Measurements from ENCODE around the gene COL6A1.

Gene COL6A1

GRCh38 chr21:45982758-45983648 is 1.4 kb downstream of the COL6A1 start:
- DNase-seq, result no peak

- DNase-seq, result no peak
These were observed 2.0 kb downstream of the COL6A1 start for GRCh38 chr21:45983649-45983965.

- DNase-seq, result no peak
These were observed 2.5 kb downstream of the COL6A1 start for GRCh38 chr21:45983981-45984551.

- no peak for DNase-seq
These were observed 3.1 kb downstream of the COL6A1 start for GRCh38 chr21:45984584-45985095.

- no peak for DNase-seq
These were observed 4.1 kb downstream of the COL6A1 start for GRCh38 chr21:45985471-45986315.

- no peak for DNase-seq
These were observed 4.9 kb downstream of the COL6A1 start for GRCh38 chr21:45986316-45987051.

- no peak for DNase-seq
These were observed 5.6 kb downstream of the COL6A1 start for GRCh38 chr21:45987121-45987711.

GRCh38 chr21:45988366-45989347 is 7.1 kb downstream of the COL6A1 start:
- no peak for DNase-seq

- no peak for DNase-seq
These were observed 7.9 kb downstream of the COL6A1 start for GRCh38 chr21:45989355-45990048.

- DNase-seq, result no peak
These were observed 8.6 kb downstream of the COL6A1 start for GRCh38 chr21:45990049-45990711.

- no peak for DNase-seq
These were observed 9.4 kb downstream of the COL6A1 start for GRCh38 chr21:45990741-45991605.

GRCh38 chr21:45991606-45992300 is 10.2 kb downstream of the COL6A1 start:
- no peak for DNase-seq

- no peak for DNase-seq
These were observed 11.0 kb downstream of the COL6A1 start for GRCh38 chr21:45992301-45993209.

- no peak for DNase-seq
These were observed 11.9 kb downstream of the COL6A1 start for GRCh38 chr21:45993210-45994085.

GRCh38 chr21:45994086-45994661 is 12.6 kb downstream of the COL6A1 start:
- no peak for DNase-seq
